ENCODE data around the gene RXRA. TPM values are rescaled to one million over a fixed set of nuclear protein-coding genes. Genes with fewer than 3 reads are reported as not detected.

Gene RXRA
- 23.3 and 31.7 TPM in 2 replicates for total RNA-seq

DNA sequence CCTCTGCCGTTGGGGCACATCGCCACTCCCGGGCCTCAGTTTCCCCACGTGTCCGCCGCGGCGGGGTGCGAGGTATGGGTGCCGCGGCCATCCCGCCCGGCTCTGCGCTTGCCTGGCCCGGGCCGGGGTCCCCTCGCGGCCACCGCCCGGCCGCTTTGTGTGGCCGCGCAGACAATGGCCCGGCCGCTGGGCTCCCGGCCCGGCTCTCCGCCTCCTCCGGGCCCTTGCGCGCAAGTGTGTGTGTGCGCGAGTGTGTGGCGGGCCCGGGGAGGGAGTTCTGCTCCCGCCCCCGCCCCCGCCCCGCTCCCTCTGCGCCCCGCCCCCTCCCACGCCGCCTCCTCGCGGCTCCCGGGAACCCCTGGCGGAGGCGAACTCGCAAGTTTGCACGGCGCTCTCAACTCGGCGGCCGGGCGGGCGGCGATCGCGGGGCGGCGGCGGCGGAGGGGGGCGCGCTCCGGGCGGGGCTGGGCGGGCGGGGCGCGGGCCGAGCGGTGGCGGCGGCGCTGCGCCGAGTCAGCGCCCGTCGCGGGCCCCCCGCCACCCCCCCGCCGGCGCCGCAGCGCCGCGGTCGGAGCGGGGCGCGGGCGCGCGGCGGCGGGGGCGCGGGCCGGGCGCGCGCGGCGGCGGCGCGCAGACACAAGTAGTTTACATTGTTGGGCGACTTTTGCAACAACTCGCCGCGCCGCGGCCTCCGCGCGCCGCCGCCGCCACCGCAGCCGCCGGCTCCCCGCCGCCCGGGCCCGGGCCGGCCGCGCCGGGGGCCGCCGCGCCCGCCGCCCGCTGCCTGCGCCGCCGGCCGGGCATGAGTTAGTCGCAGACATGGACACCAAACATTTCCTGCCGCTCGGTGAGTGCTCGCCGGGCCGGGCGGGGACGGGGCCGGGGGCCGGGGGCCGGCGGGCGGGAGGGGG lies at the start of gene RXRA:
TSS of gene RXRA (plus strand) at position 643 of the 911 bp plus-strand sequence. CDS start at position 820, 177 bp downstream.
- DNase-seq: peak; percentile 84

DNA sequence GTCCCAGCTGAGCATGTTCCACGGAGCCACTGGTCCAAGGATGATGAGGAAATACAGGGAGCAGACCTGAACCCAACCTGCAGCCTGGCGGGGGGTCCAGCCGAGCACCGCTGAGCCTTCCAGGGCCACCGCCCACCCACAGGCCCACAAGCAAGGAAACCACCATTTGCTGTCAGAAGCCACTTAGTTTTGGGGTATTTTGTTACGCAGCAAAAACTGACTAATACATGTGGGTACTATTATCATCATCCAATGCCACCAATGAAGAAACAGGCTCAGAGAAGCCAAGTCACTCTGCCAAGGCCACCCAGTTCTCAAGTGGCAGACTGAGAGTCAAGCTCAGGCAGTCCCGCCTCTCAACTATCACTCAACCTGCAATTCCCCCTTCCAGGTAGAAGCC lies 48.0 kb upstream of the RXRA start:
- no peak for DNase-seq

DNA sequence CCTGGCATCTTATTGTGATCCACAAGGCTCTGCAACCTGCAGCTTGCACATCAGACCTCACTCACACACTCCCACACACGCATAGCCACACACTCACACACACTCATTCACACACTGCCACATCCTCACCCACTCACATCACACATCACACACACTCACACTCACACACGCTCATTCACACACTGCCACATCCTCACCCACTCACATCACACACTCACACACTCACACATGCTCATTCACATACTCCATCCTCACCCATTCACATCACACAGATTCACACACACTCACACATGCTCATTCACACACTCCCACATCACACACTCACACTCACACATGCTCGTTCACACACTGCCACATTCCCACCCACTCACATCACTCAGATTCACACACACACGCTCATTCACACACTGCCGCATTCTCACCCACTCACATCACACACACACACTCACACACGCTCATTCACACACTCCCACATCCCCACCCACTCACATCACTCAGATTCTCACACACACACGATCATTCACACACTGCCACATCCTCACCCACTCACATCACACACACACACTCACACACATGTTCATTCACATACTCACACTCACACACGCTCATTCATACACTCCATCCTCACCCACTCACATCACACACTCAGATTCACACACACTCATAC lies 47.1 kb upstream of the RXRA start:
- DNase-seq: no peak

DNA sequence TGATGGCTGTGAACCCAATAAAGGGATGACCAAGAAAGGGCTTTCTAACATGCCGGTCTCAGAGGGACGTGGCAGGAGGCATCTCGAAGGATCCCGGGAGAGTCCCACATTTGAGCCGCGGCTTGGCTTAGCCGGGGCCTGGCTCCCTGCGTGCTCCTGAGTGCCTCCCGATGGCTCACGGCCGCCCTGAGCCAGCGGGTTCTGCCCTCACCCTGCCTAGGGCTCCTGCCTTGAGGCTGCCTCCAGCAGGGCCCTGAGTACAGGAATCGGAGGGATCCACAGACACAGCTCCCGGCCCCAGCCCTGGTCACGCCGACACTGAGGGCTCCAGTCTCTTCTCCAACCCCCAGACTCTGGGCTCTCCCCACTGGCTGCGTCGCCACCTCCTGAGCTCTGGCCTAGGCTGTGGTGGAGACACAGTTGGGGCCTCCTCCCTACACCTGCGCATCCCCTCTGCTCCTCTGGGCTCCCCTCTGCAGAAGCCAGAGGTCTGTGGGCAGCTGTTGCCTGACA lies 44.1 kb upstream of the RXRA start:
- DNase-seq: no peak

DNA sequence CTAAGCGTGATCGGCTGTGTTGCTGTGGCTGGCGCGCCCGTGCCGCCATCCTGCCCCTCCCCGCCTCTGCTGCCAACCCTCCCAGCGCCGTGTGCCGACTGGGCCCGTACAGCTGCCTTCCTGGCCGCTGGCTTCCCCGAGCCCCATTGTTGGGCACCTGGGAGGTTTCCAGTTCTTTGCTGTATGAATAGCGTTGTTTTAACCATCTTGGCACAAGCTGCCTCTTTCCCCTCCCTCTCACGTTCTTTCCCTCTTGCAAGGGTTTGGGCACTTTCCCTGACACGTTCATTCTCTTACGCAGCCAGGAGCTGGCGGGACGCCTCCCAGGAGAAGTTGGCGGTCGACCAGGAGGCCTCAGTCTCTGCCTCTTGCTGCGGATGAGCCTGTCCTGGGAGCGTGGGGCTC lies 43.1 kb upstream of the RXRA start:
- DNase-seq: peak; percentile 9

DNA sequence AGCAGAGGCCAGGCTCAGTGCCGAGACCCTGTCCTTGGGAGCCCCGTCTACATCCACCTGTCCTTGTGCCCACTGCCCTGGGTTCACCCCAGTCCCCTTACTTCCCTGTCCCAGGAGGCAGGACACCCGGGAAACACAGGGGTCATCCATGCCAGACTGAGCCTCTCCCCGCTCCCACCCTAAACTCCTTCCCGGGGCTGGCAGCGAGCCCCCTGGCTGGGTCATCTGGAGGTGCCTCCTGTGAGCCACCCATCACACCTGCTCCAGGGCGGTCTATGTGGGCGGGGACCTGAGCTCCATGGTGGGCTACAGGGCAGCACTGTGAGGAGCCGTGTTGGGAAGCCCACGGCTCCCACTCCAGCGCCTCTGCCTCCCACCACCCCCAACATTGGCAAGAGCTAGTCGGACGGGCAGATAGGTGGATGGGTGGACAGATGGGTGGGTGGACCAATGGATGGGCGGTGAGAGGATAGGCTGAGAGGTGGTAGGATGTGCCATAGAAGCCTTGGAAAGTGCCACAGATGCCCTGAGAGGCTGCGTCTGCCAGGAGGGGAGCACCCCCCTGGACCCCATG lies 42.5 kb upstream of the RXRA start:
- no peak for DNase-seq

DNA sequence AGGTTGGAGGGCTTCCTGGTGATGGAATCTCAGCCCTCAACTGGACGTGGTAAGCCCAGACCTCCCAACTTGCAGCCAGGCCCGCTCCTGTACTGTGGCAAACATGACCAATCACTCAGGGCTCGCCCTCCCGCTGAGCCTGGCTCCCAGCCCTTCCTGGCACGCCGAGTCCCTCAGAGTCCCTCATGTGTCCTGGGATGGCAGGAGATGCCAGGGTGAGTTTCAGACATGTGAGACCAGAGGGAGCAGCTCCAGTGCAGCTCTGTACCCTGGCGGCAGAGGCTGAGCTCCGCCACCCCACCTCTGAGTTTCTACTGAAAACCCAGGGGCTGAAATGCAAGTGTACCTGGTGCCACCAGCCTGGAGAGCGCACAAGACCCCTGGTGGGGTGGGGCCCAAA lies 42.0 kb upstream of the RXRA start:
- no peak for DNase-seq

DNA sequence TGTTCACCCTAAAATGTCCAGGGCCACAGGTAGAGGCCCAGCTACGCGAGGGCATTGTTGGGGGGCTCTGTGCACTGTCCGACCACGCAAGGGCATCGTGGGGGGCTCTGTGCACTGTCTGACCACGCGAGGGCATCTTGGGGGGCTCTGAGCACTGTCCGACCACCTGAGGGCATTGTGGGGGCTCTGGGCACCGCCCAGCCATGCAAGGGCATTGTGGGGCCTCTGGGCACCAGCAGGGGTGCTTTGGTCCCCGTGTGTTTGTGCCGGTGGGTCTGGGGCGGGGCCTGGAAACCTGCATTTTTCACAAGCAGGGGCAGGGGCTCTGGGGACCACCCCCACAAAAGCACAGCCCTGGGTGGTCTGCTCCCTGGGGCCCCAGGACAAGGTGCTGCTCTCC lies 41.5 kb upstream of the RXRA start:
- no peak for DNase-seq

DNA sequence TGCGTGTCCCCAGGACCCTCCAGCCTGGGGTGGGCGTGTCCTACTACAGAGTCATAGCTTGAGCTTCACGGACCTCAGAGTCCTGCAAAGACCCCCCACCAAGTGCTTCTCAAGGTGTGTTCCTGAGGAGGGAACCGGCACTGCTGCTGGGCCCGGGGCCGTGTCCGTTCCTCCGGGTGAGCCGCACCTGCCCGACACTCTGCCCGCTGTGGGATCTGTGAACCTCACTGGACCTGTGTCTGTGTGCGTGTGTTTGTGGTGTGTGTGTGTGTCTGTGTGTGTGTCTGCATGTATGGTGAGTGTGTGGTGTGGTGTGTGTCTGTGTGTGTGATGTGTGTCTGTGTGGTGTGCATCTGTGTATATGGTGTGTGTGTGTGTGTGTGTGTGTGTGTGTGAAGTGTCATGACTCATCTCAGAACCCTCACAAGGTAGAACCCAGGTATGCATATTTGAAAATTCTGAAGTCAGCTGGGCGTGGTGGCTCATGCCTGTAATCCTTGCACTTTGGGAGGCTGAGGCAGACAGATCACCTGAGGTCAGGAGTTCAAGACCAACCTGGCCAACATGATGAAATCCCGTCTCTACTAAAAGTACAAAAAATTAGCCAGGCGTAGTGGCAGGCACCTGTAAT lies 40.9 kb upstream of the RXRA start:
- no peak for DNase-seq

DNA sequence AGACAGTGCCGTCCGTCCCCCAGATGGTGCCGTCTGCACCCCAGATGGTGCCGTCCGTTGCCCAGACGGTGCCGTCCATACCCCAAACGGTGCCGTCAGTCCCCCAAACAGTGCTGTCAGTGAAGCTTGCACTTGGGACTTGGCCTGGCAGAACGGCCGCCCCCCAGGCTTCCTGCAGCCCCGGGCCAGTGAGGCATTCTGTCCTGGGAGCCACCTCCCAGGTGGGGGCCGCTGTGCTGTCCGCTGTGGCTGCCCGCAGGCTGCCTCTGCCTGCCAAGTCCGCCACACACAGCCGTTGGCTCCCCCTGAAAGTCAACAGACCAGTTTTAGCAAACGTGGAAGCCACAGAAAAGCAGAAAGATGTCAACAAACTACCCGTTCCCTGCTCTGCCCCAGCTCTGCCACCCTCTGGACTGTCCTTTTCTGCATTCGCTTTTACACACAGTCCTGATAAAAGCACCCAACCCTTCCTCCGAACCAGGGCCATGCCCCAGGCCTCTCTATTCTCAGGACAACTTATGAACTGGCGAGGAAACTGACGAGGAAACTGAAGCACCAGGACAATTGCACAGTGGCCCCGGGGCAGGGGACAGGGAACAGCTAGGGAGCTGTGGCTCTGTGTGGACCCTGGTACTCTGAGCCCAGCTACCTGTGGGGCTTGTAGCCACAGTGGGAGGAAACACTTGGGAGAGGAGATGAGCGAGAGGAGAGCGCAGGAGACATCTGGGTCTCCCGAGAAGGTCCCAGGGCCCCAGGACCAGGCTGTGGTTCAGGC lies 39.6 kb upstream of the RXRA start:
- DNase-seq: no peak

DNA sequence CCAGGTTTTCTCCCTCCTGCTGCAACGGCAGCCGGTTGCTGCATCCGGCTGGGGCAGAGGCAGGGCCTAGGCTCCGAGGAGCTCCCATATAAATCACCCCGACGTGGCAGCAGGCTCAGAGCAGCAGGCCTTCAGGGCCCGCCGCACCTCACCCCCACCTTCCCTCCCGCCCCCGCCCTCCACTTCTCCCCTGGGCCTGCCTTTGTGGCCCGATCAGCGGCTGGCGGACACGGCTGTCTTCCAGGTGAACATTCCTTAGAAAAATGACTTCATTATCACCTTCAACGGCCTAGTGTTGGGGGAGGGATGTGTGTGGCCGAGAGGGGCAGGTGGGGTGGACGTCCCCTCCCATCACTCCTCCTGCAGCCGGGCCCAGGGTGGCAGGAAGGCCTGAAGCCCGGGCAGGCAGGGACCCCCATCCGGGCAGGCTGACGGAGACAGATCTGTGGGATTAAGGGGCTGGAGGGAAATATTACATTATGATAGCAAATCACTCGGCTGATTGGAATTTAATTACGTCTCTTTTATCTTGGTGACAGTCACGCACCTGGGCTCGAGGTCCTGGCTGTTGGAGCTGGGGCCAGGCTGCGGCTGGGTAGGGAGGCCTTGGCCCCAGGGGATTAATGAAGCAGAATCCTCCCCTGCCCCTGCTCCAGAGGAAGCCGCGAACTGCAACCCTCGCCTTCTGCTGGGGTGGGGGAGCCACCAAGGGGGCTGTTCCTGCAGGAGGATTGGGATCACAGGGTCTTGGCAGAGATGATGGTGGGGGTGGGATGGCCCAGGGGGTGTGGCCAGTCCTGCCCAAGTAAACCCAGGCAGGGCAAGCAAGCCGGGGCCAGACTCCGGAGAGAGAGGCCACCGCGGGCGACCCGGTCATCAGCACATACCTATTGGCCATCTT lies 38.4 kb upstream of the RXRA start:
- DNase-seq: no peak

DNA sequence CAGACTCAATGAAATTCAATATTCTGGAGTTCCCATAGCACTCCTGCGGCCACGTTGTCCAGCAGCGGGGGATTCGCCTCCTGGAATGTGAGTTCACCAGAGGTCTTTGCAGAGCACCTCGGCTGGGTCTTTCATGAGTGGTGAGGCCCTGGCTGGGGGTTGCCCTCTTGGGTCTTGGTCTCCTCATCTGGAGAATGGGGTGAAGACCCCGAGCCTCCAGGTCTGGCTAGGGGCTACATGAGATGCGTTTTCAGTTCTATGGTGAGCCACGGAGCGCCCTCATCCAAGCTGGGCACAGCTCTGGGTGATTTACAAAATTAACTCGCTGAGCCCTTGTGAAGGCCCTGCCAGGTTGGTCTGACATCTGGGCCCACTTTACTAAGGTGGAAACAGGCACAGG lies 37.5 kb upstream of the RXRA start:
- no peak for DNase-seq

DNA sequence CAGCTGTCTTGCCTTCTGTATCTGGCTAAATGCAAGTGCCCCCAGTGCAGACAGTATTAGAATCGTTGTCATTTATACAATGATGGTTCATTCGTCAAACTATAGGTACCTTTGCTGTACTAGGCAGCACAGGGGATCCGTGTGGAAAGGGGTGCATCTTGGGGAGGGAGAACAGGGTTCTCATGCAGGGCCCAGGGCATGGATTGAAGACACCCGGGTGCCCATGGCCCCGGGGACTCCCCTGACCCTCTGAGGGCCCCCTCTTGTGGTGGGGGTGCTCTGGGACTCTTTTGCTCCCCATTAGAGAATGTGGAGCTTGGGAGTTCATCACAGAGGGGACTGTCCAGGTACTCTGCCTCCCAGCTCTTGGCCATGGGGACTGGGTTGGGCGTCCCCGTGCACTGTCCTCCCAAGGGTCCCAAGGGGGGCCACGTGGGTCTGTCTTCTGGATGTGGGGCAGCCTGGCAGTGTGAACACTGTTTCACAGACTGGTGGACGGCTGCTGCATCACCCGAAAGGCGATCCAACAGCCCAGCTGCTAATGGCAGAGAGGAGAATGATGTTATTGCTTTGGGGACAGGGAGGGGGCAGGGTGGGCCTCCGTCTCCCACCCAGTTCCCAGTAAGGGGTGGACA lies 36.9 kb upstream of the RXRA start:
- DNase-seq: no peak

DNA sequence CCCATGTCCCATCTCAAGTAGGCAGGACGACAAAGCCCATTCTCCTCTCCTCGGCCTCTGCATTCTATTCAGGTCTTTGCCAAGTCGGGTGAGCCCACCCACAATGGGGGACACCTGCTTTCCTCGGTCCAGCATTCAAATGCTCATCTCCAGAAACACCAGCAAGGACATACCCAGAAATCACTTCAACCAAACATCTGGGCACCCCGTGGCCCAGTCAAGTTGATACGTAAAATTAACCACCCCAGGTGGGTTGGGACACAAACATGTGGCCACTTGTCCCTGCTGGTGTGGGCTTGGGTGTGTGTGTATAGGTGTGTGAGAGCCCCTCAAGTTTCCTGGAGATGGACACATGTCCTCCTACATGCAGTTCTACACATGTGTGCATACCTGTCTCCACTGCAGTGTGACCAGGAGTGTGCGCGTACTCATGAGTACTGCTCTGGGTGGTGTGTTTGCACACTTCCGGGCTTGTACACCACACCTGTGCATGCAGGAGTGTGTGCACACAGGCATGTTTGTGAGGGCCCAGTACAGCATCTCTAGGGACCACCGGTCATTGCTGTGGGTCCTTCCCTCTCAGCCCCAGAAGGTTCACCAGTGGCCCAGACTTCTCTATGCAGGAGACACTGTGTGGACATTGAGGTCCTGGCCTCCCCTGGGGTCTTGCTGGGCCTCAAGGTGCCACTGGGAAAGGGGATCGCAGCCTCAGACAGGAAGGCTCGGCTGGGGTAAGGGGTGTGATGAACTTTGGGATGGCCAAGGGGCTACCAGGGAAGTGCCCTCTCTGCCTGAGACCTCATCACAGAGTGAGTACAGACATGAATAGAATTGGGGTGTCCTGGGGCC lies 35.4 kb upstream of the RXRA start:
- no peak for DNase-seq

DNA sequence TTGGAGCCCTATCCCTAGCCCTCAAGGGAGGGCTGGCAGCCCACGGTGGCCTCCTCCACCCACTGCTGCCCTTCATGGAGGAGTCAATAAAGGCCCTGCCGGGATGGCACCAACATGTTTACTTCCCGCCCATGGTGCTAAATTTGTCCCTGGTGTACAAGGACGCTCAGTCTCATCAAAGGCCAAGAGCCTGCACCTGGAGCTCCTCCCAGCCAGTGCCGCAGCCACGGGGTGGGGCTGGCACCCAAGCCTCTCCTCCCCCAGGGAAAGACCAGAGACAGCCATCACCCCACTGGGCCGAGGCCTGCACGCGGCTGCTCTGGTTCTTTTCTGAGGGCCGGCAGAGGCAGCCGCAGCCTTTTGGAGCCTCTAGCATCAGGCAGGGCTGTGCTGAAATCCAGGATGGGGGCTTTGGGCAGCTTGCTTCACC lies 34.8 kb upstream of the RXRA start:
- no peak for DNase-seq

DNA sequence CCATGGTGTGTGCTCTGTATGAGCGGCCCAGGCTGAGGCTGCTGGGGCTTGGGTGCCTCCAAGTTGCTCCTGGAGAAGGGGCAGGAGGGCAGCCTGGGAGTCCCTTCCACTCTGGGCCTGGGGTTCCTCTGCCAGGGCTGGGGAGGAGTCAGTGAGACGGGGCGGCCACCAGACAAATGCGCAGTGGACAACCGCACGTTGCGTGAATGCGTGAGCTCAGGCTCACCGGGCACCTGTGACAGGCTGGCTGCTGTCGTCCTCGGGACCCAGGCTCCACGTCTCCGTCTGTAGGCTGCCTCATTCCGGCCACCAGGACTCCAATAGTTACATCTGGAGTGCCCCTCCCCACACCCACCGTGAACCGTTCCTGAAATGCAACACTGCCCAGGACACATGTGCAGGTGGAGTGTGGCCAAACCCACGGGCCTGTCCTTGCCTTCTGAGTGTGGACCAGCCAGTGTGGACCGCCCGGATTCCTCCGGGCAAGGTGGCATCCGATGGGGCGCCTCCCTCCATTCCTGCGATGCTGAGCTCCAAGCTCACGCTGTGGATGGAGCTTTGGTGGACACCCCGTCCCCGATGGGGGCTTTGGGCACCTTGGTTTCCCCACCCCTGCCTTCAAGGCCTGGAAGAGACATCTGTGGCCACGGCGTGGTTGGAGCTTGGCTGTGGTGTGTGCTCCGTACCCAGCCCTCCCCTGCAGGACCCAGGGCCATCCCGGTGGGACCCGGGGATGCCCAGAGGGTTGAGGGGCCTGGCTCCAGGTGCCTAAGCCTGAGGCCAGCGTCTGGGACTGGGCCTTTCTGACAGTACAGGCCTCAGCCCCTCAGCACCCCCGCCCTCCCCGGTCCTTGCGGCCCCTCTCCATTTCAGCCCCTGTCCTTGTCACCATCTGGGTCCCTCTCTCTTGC lies 34.0 kb upstream of the RXRA start:
- DNase-seq: no peak

DNA sequence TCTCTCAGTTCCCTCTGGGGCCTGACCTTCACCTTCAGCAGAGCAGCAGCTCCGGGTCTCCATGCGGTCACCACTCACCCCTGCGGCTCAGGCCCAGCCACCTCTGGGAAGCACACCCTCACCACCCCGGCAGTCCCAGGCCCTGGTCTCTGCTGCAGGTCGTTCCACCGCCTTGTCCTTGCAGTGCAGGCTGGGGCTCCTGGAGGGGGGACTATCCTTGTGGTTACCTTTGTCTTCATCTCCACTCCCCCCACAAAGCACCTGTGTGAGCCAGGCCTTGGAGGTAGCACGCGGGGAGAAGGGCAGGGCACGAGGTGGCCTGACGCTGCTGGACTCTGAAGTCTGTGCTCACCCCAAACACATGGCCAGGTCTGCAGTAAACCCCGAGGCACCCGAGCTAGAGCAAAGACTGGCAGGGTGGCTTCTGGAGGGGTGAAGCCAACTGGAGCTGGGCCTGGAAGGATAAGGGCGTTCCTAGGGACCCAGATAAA lies 33.2 kb upstream of the RXRA start:
- DNase-seq: no peak

DNA sequence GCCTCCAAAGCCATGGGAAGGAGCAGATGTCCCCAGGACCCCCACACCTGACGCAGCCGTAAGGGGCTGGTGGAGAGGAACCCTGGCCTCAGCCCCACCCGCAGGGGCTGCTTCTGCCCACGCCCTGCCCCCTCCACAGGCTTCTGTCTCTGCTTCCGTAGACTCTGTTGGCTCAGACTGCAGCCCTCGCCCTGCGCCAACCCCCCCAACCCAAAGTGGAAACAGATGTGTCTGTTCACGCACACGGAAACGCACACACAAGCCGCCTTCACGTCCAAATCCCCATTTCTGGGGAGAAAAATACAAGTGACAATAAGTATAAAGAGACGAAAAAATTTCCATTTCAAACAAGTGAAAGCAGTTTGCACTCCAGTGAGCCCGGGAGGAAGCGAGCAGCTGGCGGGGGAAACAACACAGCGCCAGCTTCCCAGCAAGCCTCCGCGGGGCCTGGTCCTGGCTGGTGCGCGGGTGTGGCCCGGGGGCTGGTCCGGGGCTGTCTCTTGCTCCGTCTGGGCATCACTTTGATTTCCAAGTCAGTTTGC lies 32.6 kb upstream of the RXRA start:
- peak; percentile 29 for DNase-seq

All from dermis blood vessel endothelial cell (primary cell).